GM12874 (cell line): ENCODE data around the gene SUMO1.

Source experiments
- TF ChIP-seq, protein P1 (sequence below): IDR thresholded peaks from 2 replicates; pipeline ENCODE4 v1.5.1; 2011; ENCODE audit warnings: low read depth, mild to moderate bottlenecking, control low read depth, low read length, moderate library complexity; ENCODE audit not compliant: insufficient read depth

Gene SUMO1

DNA sequence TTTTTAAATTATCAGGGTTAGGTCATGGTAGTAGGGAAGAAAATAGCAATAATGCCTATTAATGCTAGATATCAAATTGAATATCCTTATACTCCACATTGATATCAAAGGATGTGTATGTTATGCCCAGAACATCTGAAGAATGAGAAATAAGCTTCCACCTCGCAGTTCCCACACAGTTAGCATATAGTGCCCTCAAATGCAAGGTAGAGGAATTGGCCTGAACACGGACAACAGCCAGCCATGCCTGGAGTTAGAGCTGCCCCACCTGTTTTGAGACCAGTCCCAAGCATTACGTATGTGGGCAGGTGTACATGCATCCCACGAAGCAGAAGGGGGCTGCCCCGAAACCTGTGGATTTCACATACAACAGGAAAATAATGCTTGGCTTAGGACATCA lies 79.6 kb downstream of the SUMO1 start:
- TF ChIP-seq, protein P1, sequence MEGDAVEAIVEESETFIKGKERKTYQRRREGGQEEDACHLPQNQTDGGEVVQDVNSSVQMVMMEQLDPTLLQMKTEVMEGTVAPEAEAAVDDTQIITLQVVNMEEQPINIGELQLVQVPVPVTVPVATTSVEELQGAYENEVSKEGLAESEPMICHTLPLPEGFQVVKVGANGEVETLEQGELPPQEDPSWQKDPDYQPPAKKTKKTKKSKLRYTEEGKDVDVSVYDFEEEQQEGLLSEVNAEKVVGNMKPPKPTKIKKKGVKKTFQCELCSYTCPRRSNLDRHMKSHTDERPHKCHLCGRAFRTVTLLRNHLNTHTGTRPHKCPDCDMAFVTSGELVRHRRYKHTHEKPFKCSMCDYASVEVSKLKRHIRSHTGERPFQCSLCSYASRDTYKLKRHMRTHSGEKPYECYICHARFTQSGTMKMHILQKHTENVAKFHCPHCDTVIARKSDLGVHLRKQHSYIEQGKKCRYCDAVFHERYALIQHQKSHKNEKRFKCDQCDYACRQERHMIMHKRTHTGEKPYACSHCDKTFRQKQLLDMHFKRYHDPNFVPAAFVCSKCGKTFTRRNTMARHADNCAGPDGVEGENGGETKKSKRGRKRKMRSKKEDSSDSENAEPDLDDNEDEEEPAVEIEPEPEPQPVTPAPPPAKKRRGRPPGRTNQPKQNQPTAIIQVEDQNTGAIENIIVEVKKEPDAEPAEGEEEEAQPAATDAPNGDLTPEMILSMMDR: no peak

DNA sequence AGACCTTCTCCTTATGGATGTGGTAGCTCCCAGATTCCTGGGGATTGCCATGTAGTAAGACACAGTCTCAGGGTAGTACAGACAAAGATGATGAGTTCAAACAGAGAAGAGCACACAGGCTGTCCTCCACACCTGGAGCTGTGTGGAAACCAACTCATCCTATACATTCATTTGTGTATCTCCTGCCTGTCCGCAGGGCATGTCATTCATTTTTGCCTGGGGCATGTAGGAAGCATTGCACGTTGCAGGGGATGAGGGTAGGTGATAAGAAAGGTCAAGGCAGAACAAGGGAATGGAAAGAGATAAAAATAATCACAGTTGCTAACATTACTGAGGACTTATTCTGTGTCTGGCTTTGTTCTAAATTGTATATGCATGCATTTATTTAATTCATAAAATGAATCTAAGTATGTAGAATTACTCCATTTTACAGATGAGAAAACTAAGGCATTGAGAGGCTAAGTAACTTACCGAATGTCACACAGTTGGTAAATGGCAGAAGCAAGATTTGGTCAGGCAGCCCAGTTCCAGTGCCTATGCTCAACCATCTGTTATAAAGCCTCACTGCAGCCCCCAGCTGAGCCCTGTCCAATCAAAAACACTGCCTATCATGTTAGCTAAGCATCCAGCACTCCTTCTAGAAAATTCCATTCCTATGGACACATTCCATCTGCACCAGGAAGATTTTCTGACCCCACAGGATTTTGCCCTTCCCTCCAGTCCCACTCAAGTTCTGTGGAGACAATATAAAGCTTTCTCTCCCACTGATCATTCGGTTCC lies 81.0 kb downstream of the SUMO1 start:
- TF ChIP-seq, protein P1: no peak
